Stromal cell of bone marrow (primary cell): Measurements from ENCODE around the gene C1QA.

Source experiments
- DNase-seq: peaks from one replicate; pipeline ENCODE4 v3.0.0-alpha.2; 2012; ENCODE audit warnings: low read depth

C1QA gene

GRCh38 chr1:22612671-22613571 lies 23.5 kb upstream of the C1QA start:
- DNase-seq = no peak

GRCh38 chr1:22613572-22613918 lies 22.9 kb upstream of the C1QA start:
- no peak for DNase-seq

DNA sequence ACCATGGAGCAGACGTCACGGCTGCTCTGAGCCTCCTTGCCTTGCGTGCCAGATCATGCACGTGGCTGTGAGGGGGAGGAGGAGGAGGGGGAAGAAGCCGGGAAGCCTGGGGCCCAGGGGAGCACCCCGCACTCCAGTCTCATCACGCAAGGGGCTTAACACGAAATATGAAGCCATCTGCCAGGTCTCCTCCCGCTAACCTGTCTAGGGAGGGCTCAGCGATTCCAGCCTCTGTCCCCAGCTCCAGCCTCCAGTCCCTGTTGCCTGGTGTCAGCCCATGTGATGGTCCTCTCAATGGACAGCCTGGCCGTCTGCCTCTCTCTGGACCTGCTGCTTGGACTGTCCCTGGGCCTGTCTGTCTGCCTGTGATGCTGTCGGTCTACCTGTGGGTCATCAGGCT lies 22.5 kb upstream of the C1QA start:
- DNase-seq = no peak

- DNase-seq = no peak
Observed at GRCh38 chr1:22615886-22616285, 20.5 kb upstream of the C1QA start.

DNA sequence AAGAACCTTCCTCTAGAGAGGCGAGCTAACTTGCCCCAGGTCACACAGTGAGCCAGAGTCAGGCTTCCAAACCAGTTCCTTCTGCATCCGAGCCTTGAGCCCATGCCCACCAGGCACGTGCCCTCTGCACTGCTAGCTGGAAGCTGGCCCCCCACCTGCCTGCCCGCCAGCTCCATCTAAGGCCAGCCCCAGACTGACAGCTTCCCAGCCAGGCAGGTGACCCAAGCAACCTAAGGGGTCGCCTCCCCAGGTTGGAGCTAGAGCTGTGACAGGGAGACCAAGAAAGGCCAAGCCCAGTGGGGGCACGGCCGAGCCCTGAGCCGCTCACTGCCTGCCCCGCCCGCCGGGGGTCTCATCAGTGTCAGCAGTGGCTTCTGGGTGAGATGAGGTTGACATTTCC lies 19.9 kb upstream of the C1QA start:
- no peak for DNase-seq

DNA sequence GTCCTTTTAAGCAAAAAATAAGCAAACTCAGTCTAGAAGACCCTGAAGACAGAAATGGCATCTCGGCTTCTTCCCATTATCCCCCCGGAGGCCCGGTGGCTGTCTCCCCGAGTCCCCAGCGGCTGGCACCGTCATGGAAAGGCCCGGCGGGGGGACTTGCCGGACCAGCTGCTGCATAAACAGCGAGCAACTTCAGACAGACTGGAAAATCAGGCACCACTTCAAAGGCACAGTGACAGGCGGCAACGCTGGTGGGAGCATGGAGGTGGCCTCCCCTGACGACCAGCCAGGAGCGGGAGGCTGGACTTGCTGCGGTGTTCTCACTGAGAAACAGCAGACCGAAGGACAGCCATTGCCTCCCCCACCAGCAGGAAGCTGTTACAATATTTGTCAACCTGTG lies 18.4 kb upstream of the C1QA start:
- DNase-seq = no peak

DNA sequence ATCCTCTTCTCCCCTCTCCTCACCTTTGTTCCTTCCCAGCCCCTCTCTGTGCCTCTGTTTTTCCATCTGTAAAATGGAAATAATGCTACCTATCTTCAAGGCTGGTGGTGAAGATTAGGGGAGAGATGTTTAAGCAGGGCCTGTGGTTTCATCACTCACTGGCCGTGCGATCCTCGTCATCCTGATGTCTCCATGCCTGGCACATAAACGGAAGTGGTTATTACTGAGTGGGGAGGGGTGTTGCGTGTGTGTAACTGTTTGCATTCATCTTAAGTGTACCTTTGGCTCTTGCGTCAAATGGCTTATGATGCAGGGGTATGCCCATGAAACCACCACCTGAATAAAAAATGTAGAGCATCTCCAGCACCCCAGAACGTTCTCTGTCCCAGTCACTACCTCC lies 17.2 kb upstream of the C1QA start:
- DNase-seq = no peak

DNA sequence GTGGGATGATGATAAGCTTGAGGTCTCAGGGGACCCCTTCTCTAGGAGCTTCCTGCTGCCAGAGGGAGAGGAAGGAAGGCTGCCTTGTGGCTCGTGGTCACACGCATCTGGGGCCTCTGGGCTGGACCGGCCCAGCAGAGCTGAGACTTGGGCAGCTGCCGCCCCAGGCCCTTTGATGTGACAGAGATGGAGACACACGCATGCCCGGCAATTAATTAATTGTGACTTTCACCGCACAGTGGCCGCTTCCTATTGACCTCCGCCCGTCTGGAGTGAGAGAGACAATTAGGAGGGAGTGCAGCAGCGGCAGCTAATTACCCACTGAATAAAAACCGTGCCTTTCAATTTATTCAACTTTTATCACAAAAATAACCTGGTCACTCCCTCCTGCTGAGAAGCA lies 16.6 kb upstream of the C1QA start:
- no peak for DNase-seq

DNA sequence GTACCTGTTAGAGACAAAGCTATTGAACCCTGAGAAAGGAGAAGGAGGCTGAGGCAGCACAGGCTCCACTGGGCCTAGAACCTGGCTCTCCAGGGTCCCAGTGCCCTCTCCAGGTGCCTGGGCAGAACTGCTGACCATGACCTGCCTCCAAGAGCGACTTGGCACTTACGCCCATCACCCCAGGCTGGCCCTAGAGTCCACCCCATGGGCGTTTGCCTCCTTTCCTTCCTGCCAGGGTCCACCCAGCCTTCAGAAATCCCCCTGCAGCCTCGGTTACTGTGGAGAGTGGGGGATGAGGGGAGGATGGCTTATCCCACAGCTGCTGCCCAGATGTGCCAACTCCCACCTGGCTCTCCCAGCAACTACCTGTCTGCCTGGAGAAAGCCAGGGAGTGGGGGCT lies 14.7 kb upstream of the C1QA start:
- no peak for DNase-seq

- no peak for DNase-seq
Observed at GRCh38 chr1:22625262-22625925, 11.0 kb upstream of the C1QA start.

- no peak for DNase-seq
Observed at GRCh38 chr1:22626237-22627157, 9.9 kb upstream of the C1QA start.

- DNase-seq = no peak
Observed at GRCh38 chr1:22627331-22627730, 9.1 kb upstream of the C1QA start.

- no peak for DNase-seq
Observed at GRCh38 chr1:22628698-22629444, 7.6 kb upstream of the C1QA start.

DNA sequence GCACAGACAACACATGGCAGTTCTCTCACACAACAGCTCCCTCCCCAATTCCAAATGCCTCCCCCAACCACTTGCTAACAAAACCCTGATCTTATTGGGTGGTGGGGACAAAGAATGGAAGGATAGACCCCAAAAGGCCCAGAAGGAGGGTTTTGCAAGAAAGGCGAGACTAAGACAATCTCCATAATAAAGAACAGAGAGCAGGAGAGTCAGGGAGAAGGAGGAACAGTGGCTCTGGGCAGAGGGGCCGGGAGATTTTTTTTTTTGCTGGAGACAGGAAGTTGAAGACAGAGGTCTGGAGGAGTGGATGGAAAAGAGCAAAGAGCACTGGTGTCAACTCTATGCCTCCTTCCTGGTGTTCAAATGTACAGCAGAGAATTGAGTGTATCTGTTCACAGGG lies 6.5 kb upstream of the C1QA start:
- DNase-seq = no peak

DNA sequence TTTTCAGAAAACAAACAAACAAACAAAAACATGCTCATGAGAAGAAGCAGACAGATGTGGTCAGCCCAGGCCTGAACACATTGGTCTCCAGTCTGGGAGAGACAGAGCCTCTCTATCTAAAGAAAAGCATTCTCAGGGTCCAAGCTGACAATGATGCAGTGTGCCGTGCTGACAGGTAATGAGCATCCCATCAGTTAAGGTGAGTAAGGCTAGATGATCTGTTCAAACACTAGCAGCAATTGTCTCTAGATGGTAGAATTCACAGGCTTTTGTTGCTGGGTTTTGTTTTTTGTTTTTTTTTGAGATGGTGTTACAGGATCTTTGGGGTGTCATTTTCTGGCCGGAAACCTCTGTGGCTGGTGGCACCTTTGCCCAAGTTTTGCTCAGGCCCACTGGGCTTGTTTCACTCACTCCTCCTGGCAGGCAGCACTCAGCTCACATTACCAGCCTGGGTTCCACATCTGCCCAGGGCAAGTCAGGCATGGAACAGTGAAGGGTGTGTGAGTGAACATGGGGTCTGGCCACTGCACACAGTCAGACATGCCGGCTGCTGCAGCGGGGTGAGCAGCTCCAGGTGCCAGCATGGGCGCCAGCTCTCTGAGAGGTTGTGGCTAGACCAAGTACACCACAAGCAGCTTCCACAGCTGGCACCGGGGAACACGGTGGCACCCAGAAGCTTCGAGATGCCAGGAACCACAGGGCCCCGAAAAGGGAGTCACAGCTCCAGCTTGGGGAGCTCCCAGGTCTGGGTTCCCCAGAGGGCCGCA lies 2.5 kb upstream of the C1QA start:
- no peak for DNase-seq

DNA sequence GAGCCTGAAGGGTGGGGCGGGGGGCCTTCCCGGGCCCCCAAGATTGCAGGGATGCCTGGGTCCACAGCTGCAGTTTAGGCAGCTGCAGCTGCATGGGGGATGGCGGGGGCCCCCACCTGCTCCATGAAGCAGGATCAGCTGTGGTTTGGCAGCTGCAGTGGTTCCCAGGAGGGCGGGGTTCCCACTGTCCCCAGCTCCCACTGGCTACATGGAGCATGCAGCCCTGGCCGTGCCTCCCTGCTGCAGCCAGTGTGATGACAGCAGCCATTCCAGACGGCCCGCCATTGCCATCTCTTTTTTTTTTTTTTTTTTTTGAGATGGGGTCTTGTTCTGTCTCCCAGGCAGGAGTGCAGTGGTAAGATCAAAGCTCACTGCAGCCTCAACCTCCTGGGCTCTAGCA lies 992 bp upstream of the C1QA start:
- DNase-seq = no peak

GRCh38 chr1:22636927-22637326 lies 499 bp downstream of the C1QA start:
- no peak for DNase-seq

DNA sequence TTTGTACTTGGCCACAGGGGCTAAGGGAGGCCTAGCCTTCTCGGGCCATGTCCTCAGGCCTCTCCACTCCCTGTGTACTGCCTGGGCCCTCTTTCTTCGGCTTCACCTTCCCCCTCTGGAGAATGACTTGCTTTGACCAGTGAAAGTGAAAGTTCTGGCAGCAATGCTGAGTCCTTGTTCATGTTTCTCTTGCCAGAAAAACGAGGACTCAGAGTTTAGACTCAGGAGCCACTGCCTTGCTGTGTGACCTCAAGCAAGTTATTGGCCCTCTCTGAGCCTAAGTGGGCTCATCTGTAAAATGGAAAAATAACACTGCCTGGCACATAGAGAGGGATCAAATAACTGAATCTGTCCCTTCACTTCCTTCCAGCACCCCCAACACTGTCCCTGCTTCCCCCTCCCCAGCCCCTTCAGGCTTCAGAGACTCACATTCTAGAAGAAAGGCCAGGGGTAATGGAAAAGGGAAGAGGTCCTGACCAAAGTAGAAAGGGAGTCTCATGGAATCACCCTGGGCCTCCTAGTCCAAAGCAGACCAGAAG lies 1.5 kb downstream of the C1QA start:
- no peak for DNase-seq

DNA sequence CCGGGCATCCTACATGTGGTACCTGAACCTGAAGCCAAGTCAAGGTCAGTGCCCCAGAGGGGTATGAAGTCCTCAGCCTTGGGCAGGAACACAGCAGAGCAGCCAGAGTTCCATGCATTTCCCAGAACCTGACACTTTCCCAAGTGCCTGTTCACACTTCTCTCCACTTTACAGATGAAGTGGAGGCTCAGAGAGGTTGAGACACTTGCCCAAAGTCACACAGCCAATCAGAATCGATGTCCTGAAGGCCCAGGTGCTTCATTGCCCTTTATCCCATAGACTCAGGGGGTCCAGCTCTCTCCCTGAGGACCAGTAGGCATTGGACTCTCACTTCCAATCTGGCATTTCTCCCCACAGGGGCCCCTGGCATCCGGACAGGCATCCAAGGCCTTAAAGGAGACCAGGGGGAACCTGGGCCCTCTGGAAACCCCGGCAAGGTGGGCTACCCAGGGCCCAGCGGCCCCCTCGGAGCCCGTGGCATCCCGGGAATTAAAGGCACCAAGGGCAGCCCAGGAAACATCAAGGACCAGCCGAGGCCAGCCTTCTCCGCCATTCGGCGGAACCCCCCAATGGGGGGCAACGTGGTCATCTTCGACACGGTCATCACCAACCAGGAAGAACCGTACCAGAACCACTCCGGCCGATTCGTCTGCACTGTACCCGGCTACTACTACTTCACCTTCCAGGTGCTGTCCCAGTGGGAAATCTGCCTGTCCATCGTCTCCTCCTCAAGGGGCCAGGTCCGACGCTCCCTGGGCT lies 2.2 kb downstream of the C1QA start:
- no peak for DNase-seq

GRCh38 chr1:22639286-22639685 lies 2.9 kb downstream of the C1QA start:
- DNase-seq = peak; percentile 7
